Spleen (tissue), 13 donors: Measurements from ENCODE around the gene AURKAIP1. TPM values are rescaled to one million over a fixed set of nuclear protein-coding genes. Genes with fewer than 3 reads are reported as not detected.

Source experiments
- DNase-seq: peaks from one replicate; pipeline ENCODE4 v3.0.0-alpha.2; 2020
- H3K27ac ChIP-seq, 8 donors: fragments of 200-600 bp; sonication (generic) in 7 of 8; 1 replicate in 4 of 8; 2 replicates in 4 of 8; pipeline versions ENCODE4 v1.5.0 to v1.8.0; 2016 to 2021; ENCODE audit warnings: inconsistent platforms in 4 of 8, mild to moderate bottlenecking in 4 of 8, moderate library complexity in 1 of 8
- H3K27me3 ChIP-seq, 7 donors: fragments of 200-600 bp; sonication (generic) in 6 of 7; replicated peaks in 1 of 7; 1 replicate in 4 of 7; 2 replicates in 3 of 7; pipeline versions ENCODE4 v1.5.0 to v1.8.0; 2016 to 2021; ENCODE audit warnings: inconsistent platforms in 3 of 7, mild to moderate bottlenecking in 1 of 7
- H3K36me3 ChIP-seq, 6 donors: fragments of 200-600 bp; sonication (generic) in 5 of 6; 1 replicate in 4 of 6; 2 replicates in 2 of 6; pipeline versions ENCODE4 v1.5.0 to v1.8.0; 2016 to 2021; ENCODE audit warnings: inconsistent platforms in 2 of 6
- H3K4me1 ChIP-seq, 6 donors: fragments of 200-600 bp; sonication (generic) in 5 of 6; 1 replicate in 3 of 6; 2 replicates in 3 of 6; pipeline versions ENCODE4 v1.5.0 to v1.8.0; 2016 to 2021; ENCODE audit warnings: inconsistent platforms in 3 of 6
- H3K4me3 ChIP-seq, 8 donors: fragments of 200-600 bp; sonication (generic) in 7 of 8; 1 replicate in 4 of 8; 2 replicates in 4 of 8; pipeline versions ENCODE4 v1.5.0 to v1.8.0; 2016 to 2021; ENCODE audit warnings: inconsistent platforms in 4 of 8, mild to moderate bottlenecking in 4 of 8, moderate library complexity in 2 of 8
- H3K9me3 ChIP-seq, 8 donors: fragments of 200-600 bp; sonication (generic) in 7 of 8; 1 replicate in 4 of 8; 2 replicates in 4 of 8; pipeline versions ENCODE4 v1.5.0 to v1.8.0; 2016 to 2021; ENCODE audit warnings: inconsistent platforms in 4 of 8
- POLR2A ChIP-seq, 3 donors: fragments of 450-650 bp; IDR thresholded peaks; one replicate each; pipeline ENCODE4 v1.5.1; 2017; ENCODE audit warnings: antibody characterized with exemption in 3 of 3, mild to moderate bottlenecking in 1 of 3
- POLR2AphosphoS5 ChIP-seq, 3 donors: sonication (generic); formaldehyde crosslinking; IDR thresholded peaks; one replicate each; pipeline ENCODE4 v1.5.1; 2017; ENCODE audit warnings: antibody characterized with exemption in 3 of 3
- WGBS, 5 donors: extraction: QIAGEN DNeasy Blood & Tissue Kit in 3 of 5; methylation state at CpG; one replicate each; pipeline versions ENCODE4 v1.1.5 to v1.1.7; 2013 to 2018; 5-methylcytosine and 5-hydroxymethylcytosine counted together
- intact Hi-C: fragments of 100-400 bp; cut with DNase I; formaldehyde crosslinking; loops from one replicate; pipeline ENCODE4 v1.15.0; 2023; ENCODE audit warnings: low total_unique reads
- long read RNA-seq, 2 donors: transcript quantifications; one replicate each; lab custom pipeline, GENCODE V29; 2026
- polyA plus RNA-seq, 3 donors: library from polyadenylated mRNA; stranded (reverse); fragments of 200-250 nt; gene quantifications; one replicate each; pipeline ENCODE4 v1.2.1, GENCODE V29; 2013
- total RNA-seq, 7 donors: library from RNA; depleted of rRNA in 3 of 7; stranded (reverse); fragments of >200 nt in 3 of 7; fragmentation: NEBNext Ultra II Directional in 4 of 7; extraction: Animal tissue kit (Norgen Biotek cat#: 25700) in 4 of 7; gene quantifications; one replicate each; pipeline versions ENCODE4 v1.1.0 to v1.2.1, GENCODE V29; 2016 to 2021
- TF ChIP-seq, protein P1 (sequence below), 11 experiments: fragments of 200-600 bp in 7 of 11; fragments of 450-650 bp in 4 of 11; sonication (generic) in 4 of 11; IDR thresholded peaks in 8 of 11; conservative IDR thresholded peaks in 3 of 11; 1 replicate in 7 of 11; 2 replicates in 4 of 11; pipeline versions ENCODE4 v1.4.0 to v1.8.0; 2016 to 2021; ENCODE audit warnings: antibody characterized with exemption in 11 of 11, inconsistent platforms in 4 of 11, mild to moderate bottlenecking in 1 of 11
- donor health status: healthy with polysubstance abuse.
- donor health status: DM: no; HTN: no; CAD: no; lungs with moderate emphysema.
- donor health status: DM: no; HTN: no; CAD: no.
- donor health status: Bipolar disorder and iron deficiency.
- donor health status: healthy.
- donor health status: DM: no; HTN: no; CAD: no.
- donor health status: DM: yes; HTN: yes; CAD: no.

AURKAIP1 gene
- total RNA-seq (10 to 100 TPM; 61.3 to 85.1 (median 71.7) TPM), polyA plus RNA-seq (100 to 1,000 TPM; 149 to 174 (median 151) TPM)
- long read RNA-seq, donor 1, transcript AURKAIP1-204 (4 exons, 875 nt): minor isoform, 8 of 69 reads
- long read RNA-seq, donor 1, transcript AURKAIP1-203 (3 exons, 1,072 nt): minor isoform, 11 of 69 reads
- long read RNA-seq, donor 1, transcript AURKAIP1-202 (4 exons, 1,047 nt): major isoform, 40 of 69 reads
- long read RNA-seq, donor 1, partial matches to known transcripts: 8 of 69 reads
- long read RNA-seq, donor 1, other reads (novel, unspliced or antisense): 0 of 69 reads
- long read RNA-seq, donor 2, transcript AURKAIP1-203 (3 exons, 1,072 nt): minor isoform, 8 of 68 reads
- long read RNA-seq, donor 2, transcript AURKAIP1-202 (4 exons, 1,047 nt): major isoform, 39 of 68 reads
- long read RNA-seq, donor 2, transcript AURKAIP1-204 (4 exons, 875 nt): minor isoform, 12 of 68 reads
- long read RNA-seq, donor 2, partial matches to known transcripts: 7 of 68 reads
- long read RNA-seq, donor 2, other reads (novel, unspliced or antisense): 0 of 68 reads

- TF ChIP-seq, protein P1, sequence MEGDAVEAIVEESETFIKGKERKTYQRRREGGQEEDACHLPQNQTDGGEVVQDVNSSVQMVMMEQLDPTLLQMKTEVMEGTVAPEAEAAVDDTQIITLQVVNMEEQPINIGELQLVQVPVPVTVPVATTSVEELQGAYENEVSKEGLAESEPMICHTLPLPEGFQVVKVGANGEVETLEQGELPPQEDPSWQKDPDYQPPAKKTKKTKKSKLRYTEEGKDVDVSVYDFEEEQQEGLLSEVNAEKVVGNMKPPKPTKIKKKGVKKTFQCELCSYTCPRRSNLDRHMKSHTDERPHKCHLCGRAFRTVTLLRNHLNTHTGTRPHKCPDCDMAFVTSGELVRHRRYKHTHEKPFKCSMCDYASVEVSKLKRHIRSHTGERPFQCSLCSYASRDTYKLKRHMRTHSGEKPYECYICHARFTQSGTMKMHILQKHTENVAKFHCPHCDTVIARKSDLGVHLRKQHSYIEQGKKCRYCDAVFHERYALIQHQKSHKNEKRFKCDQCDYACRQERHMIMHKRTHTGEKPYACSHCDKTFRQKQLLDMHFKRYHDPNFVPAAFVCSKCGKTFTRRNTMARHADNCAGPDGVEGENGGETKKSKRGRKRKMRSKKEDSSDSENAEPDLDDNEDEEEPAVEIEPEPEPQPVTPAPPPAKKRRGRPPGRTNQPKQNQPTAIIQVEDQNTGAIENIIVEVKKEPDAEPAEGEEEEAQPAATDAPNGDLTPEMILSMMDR (IDR thresholded peaks at IDR 0.05 in 8 of 11, conservative IDR thresholded peaks at IDR 0.05 in 3 of 11): peak in 9 of 11 experiments; percentile 13 to 71 (median 53)
- TF ChIP-seq POLR2A (IDR thresholded peaks at IDR 0.05) (peak in 1 of 3 donors; percentile 30), POLR2AphosphoS5 (IDR thresholded peaks at IDR 0.05) (peak; percentile 91 to 96 (median 94))
- Histone ChIP-seq H3K36me3 (peaks cover 0 to 22% (median 9%) of the 10 kb centered on the region in 6 donors), H3K27ac (peak within 1 kb of the TSS; percentile 85 to 98 (median 95)), H3K9me3 (no peaks in the 10 kb centered on the region), H3K4me3 (peak within 1 kb of the TSS; percentile 83 to 97 (median 92)), H3K4me1 (peaks cover 22 to 53% (median 46%) of the 10 kb centered on the region in 6 donors), H3K27me3 (no peaks in the 10 kb centered on the region)
- peak; percentile 99 for DNase-seq
- intact Hi-C loops: no loop called here
- WGBS, 5 donors: 0 to 1% (median 1%) methylated on average over 24 to 85 of the region's 85 CpGs
These were observed at the start of gene AURKAIP1 for GRCh38 chr1:1374929-1375662. TSS of gene AURKAIP1 (minus strand) at chr1:1375207. CDS start at chr1:1374756, 451 bp downstream.

GRCh38 chr1:1424707-1425106 lies 49.7 kb upstream of the AURKAIP1 start:
- Histone ChIP-seq H3K4me1 (peaks cover 0 to 32% (median 11%) of the 10 kb centered on the region in 6 donors), H3K4me3 (no peak overlapping the region), H3K27ac (no peak overlapping the region), H3K36me3 (no peaks in the 10 kb centered on the region), H3K9me3 (no peaks in the 10 kb centered on the region), H3K27me3 (peaks cover 0 to 93% (median 30%) of the 10 kb centered on the region in 7 donors)
- TF ChIP-seq, protein P1 (IDR thresholded peaks at IDR 0.05 in 8 of 11, conservative IDR thresholded peaks at IDR 0.05 in 3 of 11): no peak
- no peak for TF ChIP-seq POLR2A (IDR thresholded peaks at IDR 0.05)
- TF ChIP-seq POLR2AphosphoS5 (IDR thresholded peaks at IDR 0.05): peak in 1 of 3 donors; percentile 32
- intact Hi-C loops: no loop called here
- WGBS, 5 donors: 80 to 90% (median 87%) methylated on average over 15 of the region's 15 CpGs
- peak; percentile 41 for DNase-seq

- TF ChIP-seq, protein P1 (IDR thresholded peaks at IDR 0.05 in 8 of 11, conservative IDR thresholded peaks at IDR 0.05 in 3 of 11): no peak
- TF ChIP-seq POLR2AphosphoS5 (IDR thresholded peaks at IDR 0.05) (no peak), POLR2A (IDR thresholded peaks at IDR 0.05) (no peak)
- Histone ChIP-seq H3K9me3 (no peaks in the 10 kb centered on the region), H3K4me3 (no peak overlapping the region), H3K27ac (no peak overlapping the region), H3K36me3 (no peaks in the 10 kb centered on the region), H3K4me1 (peaks cover 0 to 29% (median 6%) of the 10 kb centered on the region in 6 donors), H3K27me3 (peaks cover 0 to 83% (median 30%) of the 10 kb centered on the region in 7 donors)
- intact Hi-C loops: no loop called here
- DNase-seq: no peak
- 75 to 92% (median 88%) methylated on average over 7 of the region's 7 CpGs for WGBS, 5 donors
These were observed 48.2 kb upstream of the AURKAIP1 start for GRCh38 chr1:1423245-1423597.
